WTC11 (cell line): ENCODE results near the gene ETV6.

Source experiments
- CTCF ChIP-seq: fragments of 200-600 bp; IDR thresholded peaks from 2 replicates; pipeline ENCODE4 v1.8.0; 2022; ENCODE audit warnings: antibody characterized with exemption
- OVOL2 ChIP-seq: fragments of 250-450 bp; sonication (Bioruptor Pico); IDR thresholded peaks from 2 replicates; pipeline ENCODE4 v1.9.0; 2021; ENCODE audit warnings: mild to moderate bottlenecking, borderline replicate concordance
- TEAD4 ChIP-seq: sonication (generic); formaldehyde crosslinking; IDR thresholded peaks from 2 replicates; pipeline ENCODE4 v1.8.0; 2022; ENCODE audit warnings: mild to moderate bottlenecking, missing genetic modification reagents
- ZNF423 ChIP-seq: fragments of 250-450 bp; sonication (Bioruptor Pico); IDR thresholded peaks from 2 replicates; pipeline ENCODE4 v2.1.2; 2022; ENCODE audit warnings: mild to moderate bottlenecking, moderate library complexity

GRCh38 chr12:11804130-11804529 lies 154.7 kb downstream of the ETV6 start:
- TF ChIP-seq TEAD4 (CRISPR knock-in tag) (no peak), ZNF423 (CRISPR knock-in tag) (no peak), CTCF (no peak), OVOL2 (CRISPR knock-in tag) (no peak)
